HEK293 (cell line): ENCODE measurements around the gene DDIT4.

Source experiments
- BCL11B ChIP-seq: fragments of 450-650 bp; formaldehyde crosslinking; IDR thresholded peaks from 2 replicates; pipeline ENCODE4 v1.5.1; 2016; ENCODE audit warnings: low read depth, missing biosample characterization, missing genetic modification characterization
- GFI1B ChIP-seq: fragments of 450-650 bp; formaldehyde crosslinking; IDR thresholded peaks from 2 replicates; pipeline ENCODE4 v1.5.1; 2016; ENCODE audit warnings: missing biosample characterization, missing genetic modification characterization
- REPIN1 ChIP-seq: fragments of 450-650 bp; formaldehyde crosslinking; IDR thresholded peaks from 2 replicates; pipeline ENCODE4 v1.5.1; 2017; ENCODE audit warnings: missing biosample characterization, missing genetic modification characterization, low read depth
- YY1 ChIP-seq: fragments of 450-650 bp; formaldehyde crosslinking; IDR thresholded peaks from 2 replicates; pipeline ENCODE4 v1.5.1; 2018; ENCODE audit warnings: missing biosample characterization, missing genetic modification characterization
- ZBTB8A ChIP-seq: fragments of 450-650 bp; formaldehyde crosslinking; IDR thresholded peaks from 2 replicates; pipeline ENCODE4 v1.5.1; 2016; ENCODE audit warnings: missing biosample characterization, missing genetic modification characterization
- ZNF121 ChIP-seq: fragments of 450-650 bp; formaldehyde crosslinking; IDR thresholded peaks from 2 replicates; pipeline ENCODE4 v1.5.1; 2016; ENCODE audit warnings: missing biosample characterization, missing genetic modification characterization
- ZNF341 ChIP-seq: fragments of 450-650 bp; formaldehyde crosslinking; IDR thresholded peaks from 2 replicates; pipeline ENCODE4; 2016; ENCODE audit warnings: low read depth, missing biosample characterization, missing genetic modification characterization
- ZNF670 ChIP-seq: fragments of 450-650 bp; formaldehyde crosslinking; IDR thresholded peaks from 2 replicates; pipeline ENCODE4 v1.5.1; 2016; ENCODE audit warnings: missing biosample characterization, missing genetic modification characterization, low read depth
- ZNF791 ChIP-seq: fragments of 450-650 bp; formaldehyde crosslinking; IDR thresholded peaks from 2 replicates; pipeline ENCODE4 v1.5.1; 2016; ENCODE audit warnings: missing biosample characterization, missing genetic modification characterization
- ZSCAN30 ChIP-seq: fragments of 450-650 bp; IDR thresholded peaks from 2 replicates; pipeline ENCODE4 v1.5.1; 2018; ENCODE audit warnings: missing biosample characterization, mild to moderate bottlenecking, missing genetic modification characterization, moderate library complexity
- TF ChIP-seq, protein P1 (sequence below): fragments of 450-650 bp; formaldehyde crosslinking; IDR thresholded peaks from 2 replicates; pipeline ENCODE4 v1.5.1; 2016; ENCODE audit warnings: missing biosample characterization, missing genetic modification characterization
- TF ChIP-seq, protein P2 (sequence below): fragments of 450-650 bp; formaldehyde crosslinking; IDR thresholded peaks from 2 replicates; pipeline ENCODE4 v1.5.1; 2016; ENCODE audit warnings: missing biosample characterization, missing genetic modification characterization
- TF ChIP-seq, protein P3 (sequence below): fragments of 450-650 bp; formaldehyde crosslinking; optimal IDR thresholded peaks from 2 replicates; pipeline ENCODE3; 2016; ENCODE audit warnings: missing biosample characterization, mild to moderate bottlenecking, missing genetic modification characterization
- TF ChIP-seq, protein P4 (sequence below): fragments of 450-650 bp; formaldehyde crosslinking; IDR thresholded peaks from 2 replicates; pipeline ENCODE4 v1.5.1; 2016; ENCODE audit warnings: missing biosample characterization, missing genetic modification characterization, borderline replicate concordance

- no peak for TF ChIP-seq ZNF121 (tag by site-specific recombination)
- TF ChIP-seq, protein P1, sequence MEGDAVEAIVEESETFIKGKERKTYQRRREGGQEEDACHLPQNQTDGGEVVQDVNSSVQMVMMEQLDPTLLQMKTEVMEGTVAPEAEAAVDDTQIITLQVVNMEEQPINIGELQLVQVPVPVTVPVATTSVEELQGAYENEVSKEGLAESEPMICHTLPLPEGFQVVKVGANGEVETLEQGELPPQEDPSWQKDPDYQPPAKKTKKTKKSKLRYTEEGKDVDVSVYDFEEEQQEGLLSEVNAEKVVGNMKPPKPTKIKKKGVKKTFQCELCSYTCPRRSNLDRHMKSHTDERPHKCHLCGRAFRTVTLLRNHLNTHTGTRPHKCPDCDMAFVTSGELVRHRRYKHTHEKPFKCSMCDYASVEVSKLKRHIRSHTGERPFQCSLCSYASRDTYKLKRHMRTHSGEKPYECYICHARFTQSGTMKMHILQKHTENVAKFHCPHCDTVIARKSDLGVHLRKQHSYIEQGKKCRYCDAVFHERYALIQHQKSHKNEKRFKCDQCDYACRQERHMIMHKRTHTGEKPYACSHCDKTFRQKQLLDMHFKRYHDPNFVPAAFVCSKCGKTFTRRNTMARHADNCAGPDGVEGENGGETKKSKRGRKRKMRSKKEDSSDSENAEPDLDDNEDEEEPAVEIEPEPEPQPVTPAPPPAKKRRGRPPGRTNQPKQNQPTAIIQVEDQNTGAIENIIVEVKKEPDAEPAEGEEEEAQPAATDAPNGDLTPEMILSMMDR (tag by site-specific recombination), result no peak
- TF ChIP-seq YY1 (tag by site-specific recombination), result no peak
- TF ChIP-seq ZSCAN30, result no peak
- TF ChIP-seq, protein P2, sequence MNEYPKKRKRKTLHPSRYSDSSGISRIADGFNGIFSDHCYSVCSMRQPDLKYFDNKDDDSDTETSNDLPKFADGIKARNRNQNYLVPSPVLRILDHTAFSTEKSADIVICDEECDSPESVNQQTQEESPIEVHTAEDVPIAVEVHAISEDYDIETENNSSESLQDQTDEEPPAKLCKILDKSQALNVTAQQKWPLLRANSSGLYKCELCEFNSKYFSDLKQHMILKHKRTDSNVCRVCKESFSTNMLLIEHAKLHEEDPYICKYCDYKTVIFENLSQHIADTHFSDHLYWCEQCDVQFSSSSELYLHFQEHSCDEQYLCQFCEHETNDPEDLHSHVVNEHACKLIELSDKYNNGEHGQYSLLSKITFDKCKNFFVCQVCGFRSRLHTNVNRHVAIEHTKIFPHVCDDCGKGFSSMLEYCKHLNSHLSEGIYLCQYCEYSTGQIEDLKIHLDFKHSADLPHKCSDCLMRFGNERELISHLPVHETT (tag by site-specific recombination), result no peak
- TF ChIP-seq, protein P3, sequence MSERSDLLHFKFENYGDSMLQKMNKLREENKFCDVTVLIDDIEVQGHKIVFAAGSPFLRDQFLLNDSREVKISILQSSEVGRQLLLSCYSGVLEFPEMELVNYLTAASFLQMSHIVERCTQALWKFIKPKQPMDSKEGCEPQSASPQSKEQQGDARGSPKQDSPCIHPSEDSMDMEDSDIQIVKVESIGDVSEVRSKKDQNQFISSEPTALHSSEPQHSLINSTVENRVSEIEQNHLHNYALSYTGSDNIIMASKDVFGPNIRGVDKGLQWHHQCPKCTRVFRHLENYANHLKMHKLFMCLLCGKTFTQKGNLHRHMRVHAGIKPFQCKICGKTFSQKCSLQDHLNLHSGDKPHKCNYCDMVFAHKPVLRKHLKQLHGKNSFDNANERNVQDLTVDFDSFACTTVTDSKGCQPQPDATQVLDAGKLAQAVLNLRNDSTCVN (tag by site-specific recombination), result no peak
- no peak for TF ChIP-seq ZNF670 (tag by site-specific recombination)
- TF ChIP-seq ZNF341 (tag by site-specific recombination), result no peak
- TF ChIP-seq, protein P4, sequence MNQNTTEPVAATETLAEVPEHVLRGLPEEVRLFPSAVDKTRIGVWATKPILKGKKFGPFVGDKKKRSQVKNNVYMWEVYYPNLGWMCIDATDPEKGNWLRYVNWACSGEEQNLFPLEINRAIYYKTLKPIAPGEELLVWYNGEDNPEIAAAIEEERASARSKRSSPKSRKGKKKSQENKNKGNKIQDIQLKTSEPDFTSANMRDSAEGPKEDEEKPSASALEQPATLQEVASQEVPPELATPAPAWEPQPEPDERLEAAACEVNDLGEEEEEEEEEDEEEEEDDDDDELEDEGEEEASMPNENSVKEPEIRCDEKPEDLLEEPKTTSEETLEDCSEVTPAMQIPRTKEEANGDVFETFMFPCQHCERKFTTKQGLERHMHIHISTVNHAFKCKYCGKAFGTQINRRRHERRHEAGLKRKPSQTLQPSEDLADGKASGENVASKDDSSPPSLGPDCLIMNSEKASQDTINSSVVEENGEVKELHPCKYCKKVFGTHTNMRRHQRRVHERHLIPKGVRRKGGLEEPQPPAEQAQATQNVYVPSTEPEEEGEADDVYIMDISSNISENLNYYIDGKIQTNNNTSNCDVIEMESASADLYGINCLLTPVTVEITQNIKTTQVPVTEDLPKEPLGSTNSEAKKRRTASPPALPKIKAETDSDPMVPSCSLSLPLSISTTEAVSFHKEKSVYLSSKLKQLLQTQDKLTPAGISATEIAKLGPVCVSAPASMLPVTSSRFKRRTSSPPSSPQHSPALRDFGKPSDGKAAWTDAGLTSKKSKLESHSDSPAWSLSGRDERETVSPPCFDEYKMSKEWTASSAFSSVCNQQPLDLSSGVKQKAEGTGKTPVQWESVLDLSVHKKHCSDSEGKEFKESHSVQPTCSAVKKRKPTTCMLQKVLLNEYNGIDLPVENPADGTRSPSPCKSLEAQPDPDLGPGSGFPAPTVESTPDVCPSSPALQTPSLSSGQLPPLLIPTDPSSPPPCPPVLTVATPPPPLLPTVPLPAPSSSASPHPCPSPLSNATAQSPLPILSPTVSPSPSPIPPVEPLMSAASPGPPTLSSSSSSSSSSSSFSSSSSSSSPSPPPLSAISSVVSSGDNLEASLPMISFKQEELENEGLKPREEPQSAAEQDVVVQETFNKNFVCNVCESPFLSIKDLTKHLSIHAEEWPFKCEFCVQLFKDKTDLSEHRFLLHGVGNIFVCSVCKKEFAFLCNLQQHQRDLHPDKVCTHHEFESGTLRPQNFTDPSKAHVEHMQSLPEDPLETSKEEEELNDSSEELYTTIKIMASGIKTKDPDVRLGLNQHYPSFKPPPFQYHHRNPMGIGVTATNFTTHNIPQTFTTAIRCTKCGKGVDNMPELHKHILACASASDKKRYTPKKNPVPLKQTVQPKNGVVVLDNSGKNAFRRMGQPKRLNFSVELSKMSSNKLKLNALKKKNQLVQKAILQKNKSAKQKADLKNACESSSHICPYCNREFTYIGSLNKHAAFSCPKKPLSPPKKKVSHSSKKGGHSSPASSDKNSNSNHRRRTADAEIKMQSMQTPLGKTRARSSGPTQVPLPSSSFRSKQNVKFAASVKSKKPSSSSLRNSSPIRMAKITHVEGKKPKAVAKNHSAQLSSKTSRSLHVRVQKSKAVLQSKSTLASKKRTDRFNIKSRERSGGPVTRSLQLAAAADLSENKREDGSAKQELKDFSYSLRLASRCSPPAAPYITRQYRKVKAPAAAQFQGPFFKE (tag by site-specific recombination), result no peak
- no peak for TF ChIP-seq ZNF791
- no peak for TF ChIP-seq BCL11B (tag by site-specific recombination)
- no peak for TF ChIP-seq REPIN1 (tag by site-specific recombination)
- TF ChIP-seq GFI1B (tag by site-specific recombination), result no peak
- no peak for TF ChIP-seq ZBTB8A (tag by site-specific recombination)
These were observed 23.6 kb downstream of the DDIT4 start for GRCh38 chr10:72297281-72297804.
